Hippocampal formation (tissue), 2 donors: Measurements from ENCODE around the gene NPLOC4.

Experiments used
- DNase-seq, 2 donors: peaks; one replicate each; lab custom pipeline; 2025; lab: John Stamatoyannopoulos, UW

The NPLOC4 gene

DNA sequence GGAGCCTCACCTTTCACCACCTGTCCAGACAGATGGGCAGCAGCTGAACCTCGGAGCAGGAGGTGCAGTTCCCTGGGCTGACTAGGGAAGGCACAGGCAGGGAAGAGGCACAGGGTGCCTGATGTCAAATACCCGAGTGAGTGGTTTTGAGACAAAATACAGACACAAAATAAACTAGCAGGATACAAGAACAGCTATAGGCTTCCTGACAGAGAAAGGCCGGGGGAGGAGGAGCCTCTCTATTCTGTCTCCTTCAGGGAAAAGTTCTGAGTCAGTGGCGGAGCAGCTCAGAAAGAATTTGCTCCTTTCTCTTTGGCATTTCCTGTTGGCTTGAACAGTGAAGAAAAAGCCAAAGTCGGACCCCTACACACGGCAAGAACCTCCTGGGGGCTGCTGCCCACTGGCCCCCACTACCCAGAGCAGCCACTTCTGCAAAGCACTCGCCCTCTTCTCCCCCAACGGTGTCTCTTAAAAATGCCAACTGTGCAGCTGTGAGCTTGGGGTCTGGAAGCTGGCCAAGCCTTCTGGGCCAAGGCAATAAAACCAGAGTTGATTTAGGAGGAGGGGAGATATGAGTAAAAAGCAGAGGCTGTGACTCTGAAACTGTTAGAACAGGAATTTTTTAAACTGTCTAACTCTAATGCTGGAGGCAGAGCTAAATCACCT lies 70.3 kb downstream of the NPLOC4 start:
- DNase-seq, result peak in 1 of 2 donors; percentile 48

DNA sequence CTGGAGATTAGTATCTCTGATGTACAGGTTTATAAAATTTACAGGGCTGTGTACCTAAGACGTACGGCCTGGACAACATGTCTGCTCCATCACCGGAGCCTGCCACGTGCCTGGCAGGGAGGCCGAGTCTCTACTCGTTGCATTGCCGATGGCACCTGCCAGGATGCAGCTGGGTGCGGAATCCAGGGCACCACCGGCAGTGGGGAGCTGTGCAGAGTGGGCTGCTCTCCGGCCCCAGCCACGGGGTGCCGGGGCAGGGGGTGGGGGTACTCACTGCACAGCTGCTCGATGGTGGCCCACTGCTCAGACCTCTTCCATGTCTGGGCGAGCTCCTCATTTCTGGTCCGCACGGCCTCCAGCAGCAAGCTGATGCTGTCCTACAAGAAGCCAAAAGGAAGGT lies 71.7 kb downstream of the NPLOC4 start:
- no peak for DNase-seq

DNA sequence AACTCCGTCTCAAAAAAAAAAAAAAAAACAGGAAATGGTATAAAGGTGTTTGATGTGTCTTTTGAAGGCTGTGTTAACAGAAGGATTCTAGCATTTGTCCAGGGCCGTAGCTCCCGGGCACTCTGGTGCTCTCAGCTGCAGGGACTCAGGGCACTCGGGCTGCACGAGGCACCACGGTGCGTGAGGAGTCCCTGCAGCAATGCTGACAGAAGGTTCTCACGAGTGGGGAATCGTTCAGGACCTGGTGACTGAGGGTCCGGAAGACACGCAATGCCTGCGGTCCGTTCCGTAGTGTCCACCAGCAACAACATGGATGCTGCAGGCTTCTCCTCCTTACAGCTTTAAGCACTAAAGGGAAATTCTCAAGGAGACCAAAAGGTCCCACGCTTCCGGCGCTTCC lies 72.1 kb downstream of the NPLOC4 start:
- DNase-seq, result no peak

DNA sequence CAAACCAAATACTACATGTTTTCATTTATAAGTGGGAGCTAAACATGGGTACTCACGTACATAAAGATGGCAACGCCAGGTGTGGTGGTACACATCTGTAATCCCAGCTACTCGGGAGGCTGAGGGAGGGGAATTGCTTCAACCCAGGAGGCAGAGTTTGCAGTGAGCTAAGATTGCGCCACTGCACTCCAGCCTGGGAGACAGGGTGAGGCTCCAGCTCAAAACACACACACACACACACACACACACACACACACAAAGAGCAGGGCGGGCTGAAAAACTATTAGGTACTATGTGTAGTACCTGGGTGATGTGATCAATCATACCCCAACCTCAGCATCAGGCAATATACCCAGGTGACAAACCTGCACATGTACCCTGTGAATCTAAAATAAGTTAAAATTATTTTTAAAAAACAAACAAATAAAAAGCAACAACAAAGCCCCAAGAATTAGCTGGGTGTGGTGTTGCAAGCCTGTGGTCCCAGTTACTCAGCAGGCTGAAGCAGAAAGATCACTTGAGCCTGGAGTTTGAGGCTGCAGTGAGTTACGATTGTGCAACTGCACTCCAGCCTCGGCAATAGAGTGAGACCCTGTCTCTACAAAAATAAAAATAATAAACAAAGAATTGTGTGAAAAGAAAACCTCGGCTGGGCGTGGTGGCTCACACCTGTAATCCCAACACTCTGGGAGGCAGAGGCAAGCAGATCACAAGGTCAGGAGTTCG lies 72.9 kb downstream of the NPLOC4 start:
- DNase-seq, result no peak

DNA sequence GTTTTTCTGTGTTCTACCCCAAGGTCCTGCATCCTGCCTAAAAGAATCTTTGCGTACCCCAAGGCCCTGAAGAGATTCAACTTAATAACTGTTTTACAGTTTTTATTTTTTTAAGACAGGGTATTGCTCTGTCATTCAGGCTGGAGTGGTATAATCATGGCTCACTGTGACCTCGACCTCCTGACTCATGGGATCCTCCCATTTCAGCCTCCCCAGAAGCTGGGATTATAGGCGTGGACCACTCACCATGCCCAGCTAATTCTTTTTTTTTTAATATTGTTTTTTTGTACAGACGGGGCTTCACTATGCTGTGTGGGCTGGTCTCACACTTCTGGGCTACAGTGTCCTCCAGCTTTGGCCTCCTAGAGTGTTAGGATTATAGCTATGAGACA lies 75.4 kb downstream of the NPLOC4 start:
- DNase-seq, result no peak

DNA sequence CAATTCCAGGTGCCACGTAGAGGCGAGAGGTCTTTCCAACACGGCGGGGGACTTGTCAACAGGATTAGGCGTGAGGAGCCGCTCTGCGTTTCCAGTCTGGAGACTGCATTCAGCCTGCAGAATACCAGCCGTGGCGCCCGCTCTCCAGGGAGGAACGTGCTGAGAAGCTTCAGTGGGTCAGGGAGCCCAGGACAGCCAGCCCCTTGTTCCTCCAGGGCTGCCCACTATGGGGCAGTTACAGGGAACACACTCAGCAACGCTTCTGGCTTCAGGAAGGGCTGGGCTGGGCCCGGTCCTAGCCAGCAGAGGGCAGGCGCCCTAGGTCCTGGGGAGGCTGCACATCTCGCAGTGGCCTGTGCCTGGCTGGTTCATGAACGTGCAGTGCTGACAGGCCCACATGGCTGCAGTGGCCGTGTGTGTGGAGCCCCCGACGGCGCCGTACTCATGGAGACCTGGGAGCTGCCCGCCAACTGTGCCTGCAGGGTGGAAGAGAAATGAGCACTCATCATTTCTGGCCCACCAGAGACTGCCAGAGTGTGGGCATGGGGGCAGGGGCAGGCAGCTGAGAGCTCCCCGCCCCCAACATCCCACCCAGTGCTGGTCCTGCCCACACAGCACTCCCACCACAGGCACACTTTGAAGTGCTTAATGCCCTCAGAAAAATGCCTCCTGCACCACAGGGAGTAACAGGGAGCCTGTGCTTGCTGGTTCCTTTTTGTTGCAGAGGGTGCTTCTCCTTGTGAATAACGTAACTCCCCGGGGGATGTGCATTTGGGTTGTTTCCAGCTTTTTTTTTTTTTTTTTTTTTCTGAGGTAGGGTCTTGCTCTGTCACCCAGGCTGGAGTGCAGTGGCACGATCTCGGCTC lies 77.7 kb downstream of the NPLOC4 start:
- DNase-seq, result no peak

DNA sequence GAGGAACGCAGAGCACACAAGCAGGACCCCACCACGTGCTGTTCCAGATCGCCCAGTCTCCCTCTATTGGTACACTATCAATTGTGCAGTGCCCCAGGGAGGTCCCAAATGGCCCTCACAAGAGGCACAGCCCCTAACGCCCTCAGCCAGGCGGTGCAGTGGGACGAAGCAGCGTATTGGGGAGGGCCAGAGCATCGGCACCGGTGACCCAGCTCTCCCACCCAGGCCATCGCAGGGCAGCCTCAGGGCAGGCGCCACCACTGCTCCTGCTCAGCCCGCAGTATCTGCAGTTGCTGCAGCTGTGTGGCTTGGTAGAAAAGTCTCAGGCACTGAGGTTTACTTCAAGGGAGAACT lies 78.8 kb downstream of the NPLOC4 start:
- DNase-seq, result no peak

DNA sequence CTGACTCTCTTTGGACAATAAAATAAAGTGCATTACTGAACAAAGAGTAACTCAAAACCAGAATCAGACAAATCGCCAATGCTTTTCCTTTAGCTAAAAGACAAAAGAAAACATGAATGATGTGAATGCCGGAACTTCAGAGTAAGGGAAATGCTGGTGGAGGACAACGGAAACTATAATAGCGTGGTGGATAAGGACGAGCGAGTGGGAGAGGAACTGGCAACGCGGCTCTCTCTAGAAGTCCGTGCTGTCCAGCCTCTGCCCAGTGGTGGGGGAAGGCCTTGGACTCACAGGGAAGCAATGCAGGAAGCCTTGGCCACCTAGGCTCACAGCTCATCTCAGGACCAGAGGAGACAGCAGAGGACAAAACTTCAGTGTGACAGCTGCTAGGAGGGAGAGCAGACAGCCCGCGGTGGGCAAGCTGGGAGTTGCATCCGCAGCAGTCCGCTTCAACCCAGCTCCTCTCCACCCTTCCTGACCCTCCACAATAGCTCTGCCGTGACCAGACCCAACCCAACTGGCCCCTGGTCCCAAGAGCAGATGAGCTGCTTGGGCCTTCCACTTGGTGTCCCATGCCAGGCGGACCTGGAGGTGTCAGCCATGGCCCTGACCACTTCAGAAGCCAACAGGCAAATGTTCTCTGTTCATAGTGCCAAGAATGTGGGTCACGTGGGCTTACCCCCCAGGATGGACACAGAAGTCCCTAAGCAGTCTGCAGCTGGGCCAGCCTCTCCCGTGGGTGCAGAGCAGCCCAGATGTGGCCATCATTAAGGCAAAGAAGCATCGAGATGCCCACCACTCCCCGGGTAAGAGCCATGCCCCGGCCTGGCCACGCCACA lies 79.4 kb downstream of the NPLOC4 start:
- no peak for DNase-seq

DNA sequence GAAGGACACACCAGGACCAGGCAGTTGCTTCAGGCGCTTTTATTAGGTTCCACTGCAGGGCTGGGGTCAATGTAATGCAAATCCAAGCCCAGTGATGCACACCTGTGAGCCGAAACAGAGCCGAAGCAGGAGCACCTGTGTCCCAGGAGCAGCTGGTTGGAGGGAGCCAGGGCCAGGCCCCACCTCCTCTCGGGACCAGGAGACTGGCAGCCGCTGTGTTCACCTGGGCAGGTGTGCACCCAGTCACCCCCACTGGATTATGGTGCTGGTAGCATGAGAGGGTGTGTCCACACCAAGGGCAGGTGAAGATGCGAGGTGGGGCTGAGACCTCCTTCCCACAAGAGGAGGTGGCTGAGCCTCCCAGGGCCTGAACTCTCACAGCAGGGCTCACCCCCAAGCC lies 80.0 kb downstream of the NPLOC4 start:
- no peak for DNase-seq

DNA sequence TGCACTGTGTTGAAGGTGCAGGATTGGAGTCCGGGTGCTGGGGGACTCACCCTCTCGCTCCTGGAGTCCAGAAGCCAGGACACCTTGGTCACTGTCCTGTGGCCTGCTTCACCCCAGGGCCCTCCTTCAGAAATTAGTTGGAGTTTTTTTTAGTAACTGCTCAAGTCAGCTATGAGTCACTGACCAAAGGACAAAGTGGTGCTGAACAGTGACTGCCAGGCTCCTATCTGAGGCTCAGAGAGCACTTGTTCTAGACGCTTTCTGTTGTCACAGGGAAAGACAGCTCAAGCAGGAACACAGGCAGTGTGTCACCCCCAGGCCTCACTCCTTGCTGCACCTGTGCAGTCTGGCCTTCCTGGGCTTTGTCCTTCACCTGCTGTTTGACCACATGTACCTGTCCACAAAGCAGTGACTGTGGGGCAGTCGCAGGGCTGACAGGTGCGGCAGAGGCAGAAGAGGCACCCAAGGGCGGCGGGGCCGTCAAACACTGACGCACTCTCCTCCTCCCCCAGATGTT lies 80.7 kb downstream of the NPLOC4 start:
- DNase-seq, result no peak

DNA sequence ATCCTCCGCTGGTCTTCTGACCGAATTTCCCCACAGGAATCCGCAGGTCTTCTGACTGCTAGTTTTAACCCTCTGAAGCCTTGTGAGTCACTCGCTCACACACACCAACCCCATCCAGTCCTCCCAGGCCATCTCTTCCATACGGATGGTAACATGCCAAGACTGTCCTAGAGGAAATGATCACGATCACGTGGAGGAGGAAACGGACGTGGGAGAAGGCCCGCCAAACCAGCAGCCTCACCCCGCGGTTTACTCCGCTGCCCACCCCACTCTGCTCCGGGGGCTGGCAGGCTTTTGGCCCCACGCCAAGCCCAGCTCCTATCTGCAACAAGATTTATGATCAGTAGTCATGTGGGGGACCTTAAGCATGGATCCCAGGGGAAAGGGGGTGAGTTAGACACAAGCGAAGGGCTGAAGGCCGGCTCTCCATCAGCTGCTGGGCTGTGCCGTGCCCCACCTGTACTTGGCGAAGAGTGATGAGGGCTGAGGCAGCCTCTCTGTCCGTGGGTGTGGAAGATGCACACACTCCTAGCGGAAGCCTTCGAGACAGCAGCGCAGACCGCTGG lies 83.2 kb downstream of the NPLOC4 start:
- no peak for DNase-seq

DNA sequence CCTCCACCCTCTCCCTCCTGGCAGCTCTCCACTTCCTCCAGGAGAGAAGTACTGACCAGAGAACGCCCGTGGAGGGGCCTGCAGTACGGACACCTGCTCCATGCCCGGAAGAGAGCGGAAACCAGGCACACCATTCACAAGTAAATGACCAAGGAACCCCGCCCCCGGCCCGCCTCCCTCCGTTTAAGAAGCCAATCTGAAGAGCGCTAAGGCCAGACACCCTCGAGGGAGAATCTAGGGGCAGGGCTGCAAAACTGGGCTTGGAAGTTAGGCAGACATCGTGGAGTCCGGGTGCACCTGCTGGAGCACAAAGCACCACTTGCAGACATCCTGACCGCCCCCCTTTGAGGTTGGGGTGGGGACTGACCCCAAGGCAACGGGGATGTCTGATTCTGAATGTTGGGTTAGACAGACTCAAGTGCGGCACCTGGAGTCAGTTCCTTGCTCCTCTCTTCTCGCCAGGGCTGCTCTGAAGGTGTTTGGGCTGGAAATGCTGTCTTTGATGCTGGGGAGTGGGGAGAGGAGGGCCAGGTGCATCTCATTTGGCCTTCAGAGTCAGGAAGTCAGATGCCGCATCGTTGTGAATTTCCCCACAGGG lies 83.8 kb downstream of the NPLOC4 start:
- peak in 1 of 2 donors; percentile 44 for DNase-seq

DNA sequence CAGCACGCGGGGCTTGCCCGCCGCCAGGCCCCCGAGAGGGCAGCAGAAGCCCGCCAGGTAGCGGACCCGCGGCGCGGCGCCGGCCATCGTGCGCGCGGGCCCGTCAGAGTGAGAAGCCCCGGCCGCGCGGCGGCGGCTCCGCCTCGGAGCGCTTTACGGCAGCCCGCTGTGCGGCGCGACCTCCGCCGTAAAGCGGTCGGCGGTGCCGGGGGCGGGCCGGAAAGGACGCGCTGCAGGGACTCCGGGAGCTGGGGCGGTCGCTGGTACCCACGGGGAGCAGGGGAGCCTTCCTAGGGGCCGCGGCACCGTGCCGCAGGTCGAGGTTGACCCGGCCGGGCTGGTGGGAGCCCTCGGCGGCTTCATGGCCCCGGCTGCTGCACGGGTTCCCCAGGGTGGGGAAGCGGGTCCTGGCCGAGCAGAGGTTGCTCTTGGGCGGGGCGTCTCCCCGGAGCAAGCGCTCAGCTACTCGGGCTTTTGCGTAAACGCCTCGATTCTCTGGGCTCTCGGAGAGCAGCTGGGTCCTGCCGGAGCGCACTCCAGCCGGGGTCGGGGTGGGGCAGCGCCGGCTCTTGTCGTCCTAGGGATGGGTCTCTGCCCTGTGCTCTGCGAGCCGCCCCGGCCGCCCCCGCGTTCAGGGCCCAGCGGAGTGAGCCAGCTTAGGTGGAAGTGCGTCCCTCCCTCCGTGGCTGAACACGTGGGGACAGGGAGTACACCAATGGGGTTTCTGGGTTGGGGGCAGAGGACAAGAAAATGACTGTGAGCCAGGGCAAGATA lies 84.5 kb downstream of the NPLOC4 start, which contains the start of gene FAAP100:
FAAP100 (minus strand) TSS at position 110 of the 774 bp plus-strand sequence; CDS start at position 87, 23 bp downstream.
- peak; percentile 53 to 69 for DNase-seq

DNA sequence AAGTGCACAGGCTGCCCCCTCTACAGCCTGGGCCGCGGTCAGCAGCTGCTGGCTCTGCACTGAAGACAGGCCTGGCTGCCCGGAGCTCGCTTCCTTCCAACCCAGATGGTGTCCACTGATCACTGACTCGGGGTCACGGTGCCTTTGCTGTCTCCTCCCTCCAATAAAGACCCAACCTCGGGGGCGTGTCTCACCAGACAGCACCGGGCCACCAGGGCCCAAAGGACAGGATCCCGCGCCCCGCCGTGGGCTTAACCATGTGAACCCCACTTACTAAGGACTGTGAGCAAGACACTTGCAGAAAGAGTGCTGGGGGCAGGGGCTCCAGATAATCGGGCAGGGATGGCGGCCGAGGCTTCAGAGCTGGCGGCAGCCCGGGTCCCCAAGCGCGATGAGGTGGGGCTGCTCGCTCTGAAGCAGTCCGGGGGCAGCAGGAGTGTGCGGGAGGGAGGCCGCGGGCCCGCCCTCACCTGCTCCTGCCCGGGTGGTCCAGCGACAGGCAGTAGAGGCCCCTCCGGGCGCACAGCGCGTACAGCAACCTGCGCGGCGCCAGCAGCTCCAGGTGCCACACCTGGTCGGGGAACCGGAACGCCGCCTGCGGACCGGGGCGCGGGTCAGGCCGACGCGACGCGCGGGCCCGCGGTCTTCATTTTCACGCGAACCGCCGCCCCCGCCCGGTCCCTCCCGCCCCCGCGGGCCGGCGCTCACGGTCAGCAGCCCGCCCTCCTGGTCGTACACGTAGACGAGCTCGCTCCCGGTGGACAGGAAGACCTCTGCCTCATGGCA lies 85.3 kb downstream of the NPLOC4 start:
- no peak for DNase-seq

DNA sequence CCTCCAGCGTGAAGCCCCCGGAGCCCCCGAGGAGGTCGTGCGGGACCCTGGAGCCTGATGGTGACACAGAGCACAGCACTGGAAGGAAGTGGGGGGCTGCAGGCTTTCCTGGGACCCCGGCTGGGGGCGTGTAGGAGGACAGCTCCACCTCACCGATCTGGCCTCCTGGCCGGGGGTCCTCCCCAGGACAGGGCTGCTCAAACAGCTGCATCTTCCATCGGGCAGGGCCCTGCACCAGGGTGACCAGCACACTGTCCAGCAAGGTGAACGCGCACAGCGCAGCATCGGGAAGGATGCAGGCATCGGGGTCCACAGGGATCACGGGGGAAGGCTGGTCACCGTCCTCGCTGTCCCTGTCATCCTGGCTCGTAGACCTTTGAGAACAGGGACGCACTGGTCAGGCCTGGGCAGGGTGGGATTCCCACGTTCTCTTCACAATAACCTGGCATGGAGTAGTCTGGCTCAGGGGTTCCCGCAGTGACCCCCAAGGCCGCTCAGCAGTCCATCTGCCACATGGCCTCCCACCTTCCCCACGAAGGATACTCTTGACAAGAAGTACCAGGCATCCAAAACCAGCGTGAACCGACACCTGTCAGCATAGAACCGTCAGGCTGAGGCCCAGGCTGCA lies 86.0 kb downstream of the NPLOC4 start:
- DNase-seq, result no peak

DNA sequence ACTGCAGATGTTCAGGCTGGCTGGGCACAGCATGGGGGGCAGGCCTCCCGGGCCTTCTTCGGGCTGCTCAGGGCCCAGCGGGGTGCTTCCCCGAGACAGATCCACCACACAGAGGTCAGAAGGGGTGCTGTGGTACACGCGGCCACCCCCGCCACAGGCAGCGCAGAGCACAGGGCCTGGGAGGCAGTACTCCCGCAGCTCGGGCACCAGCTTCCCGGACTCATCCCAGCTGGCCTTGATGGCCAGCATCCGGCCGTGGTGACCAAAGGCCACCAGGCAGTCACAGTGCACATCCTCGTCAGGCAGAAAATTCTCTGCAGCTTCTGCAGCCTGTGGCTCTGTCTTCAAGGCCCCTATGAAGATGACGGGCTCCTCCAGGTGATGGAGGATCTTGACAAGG lies 86.6 kb downstream of the NPLOC4 start:
- no peak for DNase-seq

DNA sequence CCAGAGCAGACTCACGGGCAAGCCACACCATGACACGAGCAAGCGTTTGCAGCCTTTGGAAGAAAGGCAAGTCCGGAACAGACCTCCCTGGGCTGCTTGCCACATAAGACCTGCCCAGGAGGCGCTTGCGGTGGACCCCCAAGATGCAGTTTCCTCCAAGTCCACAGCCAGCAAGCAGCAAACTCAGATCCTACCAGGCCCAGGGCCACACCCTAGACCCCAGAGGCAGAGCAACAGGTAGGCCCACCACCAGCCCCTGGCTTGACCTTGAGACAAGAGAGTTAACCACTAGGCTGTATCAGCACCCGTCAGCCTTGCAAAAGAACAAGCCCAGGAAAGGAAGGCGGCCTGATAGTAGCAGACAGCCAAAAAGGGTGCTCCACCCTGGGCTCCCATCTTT lies 87.1 kb downstream of the NPLOC4 start:
- no peak for DNase-seq

DNA sequence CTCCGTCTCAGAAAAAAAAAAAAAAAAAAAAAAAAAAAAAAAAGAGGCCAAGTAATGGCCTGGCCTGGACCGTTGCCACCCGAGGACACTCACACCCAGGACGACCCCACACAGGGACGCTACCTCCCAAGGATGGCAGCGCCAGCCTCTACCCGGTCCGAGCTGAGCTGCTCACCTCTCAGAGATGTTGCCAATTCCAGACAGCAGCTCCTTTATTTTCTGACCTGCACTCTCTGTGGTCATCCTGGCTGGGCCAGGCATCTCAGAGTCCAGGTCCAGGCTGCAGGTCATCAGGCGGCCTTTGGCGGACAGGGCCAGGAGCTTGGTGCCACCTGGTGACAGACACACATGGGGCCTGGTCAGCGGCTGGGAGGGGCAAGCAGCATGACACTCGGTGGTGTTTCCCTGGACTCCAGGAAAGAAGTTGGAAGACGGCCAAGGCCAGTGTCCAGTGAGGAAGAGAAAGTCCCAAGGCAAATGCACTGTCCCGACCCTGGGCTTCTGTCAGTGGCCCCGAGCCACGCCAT lies 87.8 kb downstream of the NPLOC4 start:
- DNase-seq, result no peak

DNA sequence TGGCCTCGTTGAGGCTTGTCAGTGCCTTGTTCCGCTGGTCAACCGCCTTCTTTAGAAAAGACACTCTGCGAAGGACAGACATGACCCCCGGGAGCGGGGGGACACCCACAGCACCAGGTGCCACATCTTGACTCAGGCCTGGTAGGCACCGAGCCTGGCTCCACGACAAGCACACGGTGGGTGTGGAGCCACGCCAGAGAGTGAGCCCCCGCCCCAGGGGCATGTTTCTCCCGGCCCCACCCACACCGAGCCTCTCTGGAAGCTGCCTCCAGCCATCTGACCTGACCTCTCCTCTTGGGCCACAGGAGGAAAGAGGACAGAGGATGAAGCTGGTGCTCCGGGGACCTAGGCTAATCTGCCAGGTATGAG lies 89.3 kb downstream of the NPLOC4 start:
- no peak for DNase-seq
